WERI-Rb-1 (cell line): Measurements from ENCODE around the gene TMIGD3.

ENCODE experiments used
- DNase-seq: peaks from one replicate; pipeline ENCODE4 v3.0.0-alpha.2; 2020
- H3K27ac ChIP-seq: fragments of 250-450 bp; sonication (Bioruptor Pico); 2 replicates; pipeline ENCODE4 v1.5.1; 2020; ENCODE audit warnings: mild to moderate bottlenecking, moderate library complexity
- H3K27me3 ChIP-seq: fragments of 250-450 bp; sonication (Bioruptor Pico); 2 replicates; pipeline ENCODE4 v1.5.1; 2021; ENCODE audit warnings: mild to moderate bottlenecking, low read depth, moderate library complexity; ENCODE audit not compliant: insufficient read depth, severe bottlenecking
- H3K36me3 ChIP-seq: fragments of 250-450 bp; sonication (Bioruptor Pico); 2 replicates; pipeline ENCODE4 v1.5.1; 2020; ENCODE audit warnings: mild to moderate bottlenecking, moderate library complexity
- H3K4me3 ChIP-seq: 2 replicates; pipeline ENCODE4 v1.5.1; 2011; ENCODE audit warnings: low read depth, mild to moderate bottlenecking, control low read depth, low read length
- H3K9me3 ChIP-seq: fragments of 250-450 bp; sonication (Bioruptor Pico); 2 replicates; pipeline ENCODE4 v1.5.1; 2021; ENCODE audit warnings: mild to moderate bottlenecking, moderate library complexity; ENCODE audit not compliant: severe bottlenecking
- TF ChIP-seq, protein P1 (sequence below): IDR thresholded peaks from 2 replicates; pipeline ENCODE4 v1.5.1; 2011; ENCODE audit warnings: low read depth, mild to moderate bottlenecking, control low read depth, inconsistent platforms, low read length

TMIGD3 gene

GRCh38 chr1:111517469-111518225 lies 14.2 kb upstream of the TMIGD3 start:
- no peak for DNase-seq
- Histone ChIP-seq H3K36me3 (no peaks in the 10 kb centered on the region), H3K4me3 (no peak overlapping the region), H3K27ac (no peak overlapping the region), H3K9me3 (no peaks in the 10 kb centered on the region), H3K27me3 (no peaks in the 10 kb centered on the region)
- TF ChIP-seq, protein P1, sequence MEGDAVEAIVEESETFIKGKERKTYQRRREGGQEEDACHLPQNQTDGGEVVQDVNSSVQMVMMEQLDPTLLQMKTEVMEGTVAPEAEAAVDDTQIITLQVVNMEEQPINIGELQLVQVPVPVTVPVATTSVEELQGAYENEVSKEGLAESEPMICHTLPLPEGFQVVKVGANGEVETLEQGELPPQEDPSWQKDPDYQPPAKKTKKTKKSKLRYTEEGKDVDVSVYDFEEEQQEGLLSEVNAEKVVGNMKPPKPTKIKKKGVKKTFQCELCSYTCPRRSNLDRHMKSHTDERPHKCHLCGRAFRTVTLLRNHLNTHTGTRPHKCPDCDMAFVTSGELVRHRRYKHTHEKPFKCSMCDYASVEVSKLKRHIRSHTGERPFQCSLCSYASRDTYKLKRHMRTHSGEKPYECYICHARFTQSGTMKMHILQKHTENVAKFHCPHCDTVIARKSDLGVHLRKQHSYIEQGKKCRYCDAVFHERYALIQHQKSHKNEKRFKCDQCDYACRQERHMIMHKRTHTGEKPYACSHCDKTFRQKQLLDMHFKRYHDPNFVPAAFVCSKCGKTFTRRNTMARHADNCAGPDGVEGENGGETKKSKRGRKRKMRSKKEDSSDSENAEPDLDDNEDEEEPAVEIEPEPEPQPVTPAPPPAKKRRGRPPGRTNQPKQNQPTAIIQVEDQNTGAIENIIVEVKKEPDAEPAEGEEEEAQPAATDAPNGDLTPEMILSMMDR, result no peak

DNA sequence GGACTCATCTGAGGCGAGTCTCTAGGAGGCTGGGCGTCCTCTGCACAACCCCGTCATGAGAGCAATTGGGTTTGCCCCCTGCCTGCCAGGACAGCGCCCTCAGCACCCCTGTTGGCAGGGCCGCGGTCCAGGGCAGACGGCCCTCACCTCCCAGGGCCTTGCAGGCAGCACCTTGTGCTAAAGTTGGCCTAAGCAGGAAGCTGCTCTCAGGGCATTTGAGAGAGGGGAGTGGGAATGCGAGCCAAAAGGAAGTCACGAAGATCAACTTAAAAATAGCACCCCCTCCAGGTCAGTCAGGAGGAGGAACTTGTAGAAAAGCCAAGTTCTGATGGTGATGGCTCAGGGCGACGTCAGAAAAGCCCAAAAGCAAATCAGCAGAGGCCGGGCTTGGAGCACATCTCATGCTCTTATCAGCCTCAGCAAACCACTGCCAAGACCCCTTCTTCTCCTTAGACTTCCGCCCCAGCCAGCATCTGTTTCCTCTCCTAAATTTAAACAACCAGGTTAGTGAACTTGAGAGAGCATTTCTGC lies 12.6 kb upstream of the TMIGD3 start:
- DNase-seq, result no peak
- Histone ChIP-seq H3K9me3 (no peaks in the 10 kb centered on the region), H3K36me3 (no peaks in the 10 kb centered on the region), H3K27me3 (no peaks in the 10 kb centered on the region), H3K4me3 (no peak overlapping the region), H3K27ac (no peak overlapping the region)
- TF ChIP-seq, protein P1, result 0 out of 2 replicates have a peak, but pooled peaks have one; percentile 11

DNA sequence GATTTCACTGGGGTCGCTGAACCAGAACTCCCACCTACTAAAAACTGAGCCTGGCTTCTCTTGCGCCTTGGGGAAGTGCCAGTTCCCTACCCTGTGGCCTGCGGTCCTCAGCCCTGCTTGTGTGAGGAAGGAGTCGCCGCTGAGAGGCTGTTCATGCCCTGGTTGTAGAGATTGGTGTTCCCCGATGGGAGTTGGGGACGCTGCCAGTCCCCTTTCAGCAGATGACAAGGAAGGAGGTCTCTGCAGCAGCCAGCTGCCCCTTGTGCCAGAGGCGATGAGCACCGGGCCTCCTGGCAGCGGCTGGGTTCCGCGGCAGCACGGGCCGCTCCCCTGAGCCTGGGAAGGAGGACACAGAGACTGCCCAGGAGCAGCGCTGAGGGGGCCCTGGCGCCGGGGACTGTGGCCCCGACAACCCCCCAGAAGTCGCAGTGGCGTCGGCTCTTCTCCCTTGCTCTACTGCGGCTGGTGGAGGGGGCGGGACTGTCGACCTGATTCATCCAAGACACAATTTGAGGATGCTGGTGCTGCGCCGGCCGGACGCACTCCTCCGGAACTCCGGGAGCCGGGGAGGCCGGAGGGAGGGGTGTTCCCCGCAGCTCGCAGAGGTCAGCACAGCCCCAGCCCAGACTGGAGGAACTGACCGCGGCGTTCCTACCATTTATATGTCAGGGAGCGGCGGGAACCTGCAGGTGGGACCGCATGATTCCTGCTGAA lies 12.0 kb upstream of the TMIGD3 start:
- no peaks in the 10 kb centered on the region for H3K36me3 ChIP-seq
- TF ChIP-seq, protein P1, result no peak
- no peak overlapping the region for H3K27ac ChIP-seq
- no peak for DNase-seq
- H3K27me3 ChIP-seq, result no peaks in the 10 kb centered on the region
- H3K4me3 ChIP-seq, result no peak overlapping the region
- no peaks in the 10 kb centered on the region for H3K9me3 ChIP-seq

DNA sequence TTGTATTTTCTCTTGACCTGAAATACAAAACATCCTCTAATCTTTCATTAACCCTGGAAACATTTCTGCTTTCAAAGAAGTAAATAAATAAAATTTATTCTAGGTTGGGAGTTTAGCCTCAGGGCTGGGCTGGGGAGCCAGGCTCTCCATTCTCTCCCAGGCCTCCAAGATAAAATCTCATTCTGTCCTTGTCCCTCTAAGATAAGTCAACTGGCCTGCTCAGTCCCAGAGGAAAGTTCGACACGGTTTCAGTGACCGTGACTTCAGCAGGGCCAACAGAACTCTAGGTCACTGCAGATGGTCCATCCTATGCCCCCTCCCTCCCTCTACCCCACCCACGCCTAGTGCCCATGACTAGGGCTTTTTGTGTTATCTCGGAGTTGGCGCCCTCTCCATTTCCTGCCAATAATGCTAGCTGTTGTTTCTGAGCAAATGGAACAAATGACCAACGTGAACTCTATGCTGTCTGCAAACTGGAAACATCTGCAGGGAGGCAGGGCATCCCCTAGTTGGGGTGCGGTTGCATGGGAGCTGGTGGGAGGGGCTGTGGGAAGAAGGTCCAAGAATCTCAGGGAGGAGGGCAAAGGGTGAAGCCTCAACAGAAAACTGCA lies 10.1 kb upstream of the TMIGD3 start:
- H3K36me3 ChIP-seq, result no peaks in the 10 kb centered on the region
- no peak overlapping the region for H3K27ac ChIP-seq
- no peaks in the 10 kb centered on the region for H3K27me3 ChIP-seq
- DNase-seq, result no peak
- TF ChIP-seq, protein P1, result no peak
- no peak overlapping the region for H3K4me3 ChIP-seq
- H3K9me3 ChIP-seq, result no peaks in the 10 kb centered on the region

DNA sequence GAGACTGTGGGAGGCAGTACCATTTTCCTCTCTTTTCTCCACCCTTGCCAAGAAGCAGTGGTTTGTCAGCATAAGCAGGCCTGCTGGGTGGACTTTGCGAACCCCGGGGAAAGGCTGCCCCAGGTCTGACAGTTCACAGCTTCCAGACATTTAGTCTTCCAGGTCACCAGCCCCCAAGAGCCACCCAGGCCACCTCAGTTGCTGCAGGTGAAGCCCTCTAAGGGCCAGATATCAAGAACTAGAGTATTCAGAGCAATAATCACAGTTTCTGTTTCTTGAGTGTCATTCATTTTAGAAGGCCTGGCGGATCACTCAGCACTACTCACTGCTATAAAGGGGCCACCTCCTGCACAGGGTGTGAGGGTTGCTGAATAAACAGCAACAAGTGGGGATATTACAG lies 9.5 kb upstream of the TMIGD3 start:
- H3K27me3 ChIP-seq, result no peaks in the 10 kb centered on the region
- H3K27ac ChIP-seq, result no peak overlapping the region
- no peaks in the 10 kb centered on the region for H3K9me3 ChIP-seq
- DNase-seq, result no peak
- no peaks in the 10 kb centered on the region for H3K36me3 ChIP-seq
- no peak overlapping the region for H3K4me3 ChIP-seq
- TF ChIP-seq, protein P1, result no peak
